ENCODE measurements around the gene ABLIM2. TPM values are rescaled to one million over a fixed set of nuclear protein-coding genes. Genes with fewer than 3 reads are reported as not detected.
A peak's percentile ranks its signal among the peaks of the same experiment; 100 is the strongest.

Gene ABLIM2
- total RNA-seq, 1 experiment from 2014 or later, result 1.0 TPM

GRCh38 chr4:7962609-7963508 lies 195.8 kb downstream of the ABLIM2 start:
- H3K9me3 Mint-ChIP-seq, result no peaks in the 10 kb centered on the region; a peak in 1 of 5 replicates
- Histone ChIP-seq H4K8ac (replicated peaks; ENCODE audit: insufficient read length, low read depth, low read length) (no peak overlapping the region), H3K23me2 (ENCODE audit: insufficient read length, low read depth, low read length, poor library complexity, severe bottlenecking) (peaks cover 2% of the 10 kb centered on the region), H4K91ac (ENCODE audit: insufficient read length, low read depth, low read length) (no peak overlapping the region), H2BK15ac (ENCODE audit: low read depth, low read length) (no peak overlapping the region), H2BK120ac (ENCODE audit: low read depth, low read length, poor library complexity, severe bottlenecking) (no peak overlapping the region), H3K27me3 (ENCODE audit: insufficient read depth, low read length) (no peaks in the 10 kb centered on the region; the same call in 1 of the 2 replicates), H4K20me1 (ENCODE audit: control insufficient read depth, insufficient read depth, insufficient read length) (no peaks in the 10 kb centered on the region), H2BK12ac (ENCODE audit: insufficient read length, low read depth, low read length) (no peak overlapping the region), H3K4me1 (ENCODE audit: insufficient read depth, low read length) (peaks cover 2% of the 10 kb centered on the region; the same call in 1 of the 2 replicates), H3K79me1 (ENCODE audit: insufficient read depth, low read depth, low read length, poor library complexity, severe bottlenecking) (no peaks in the 10 kb centered on the region), H3K4ac (ENCODE audit: low read depth, low read length) (no peak overlapping the region), H3K23ac (ENCODE audit: insufficient read length, low read depth, low read length) (no peak overlapping the region), H3K4me2 (ENCODE audit: insufficient read depth, insufficient read length, low read length) (no peak overlapping the region), H3K18ac (ENCODE audit: insufficient read length, low read depth, low read length) (peak overlapping the region; percentile 15), H2BK5ac (ENCODE audit: insufficient read length, low read length) (no peak overlapping the region), H3K9me3 (ENCODE audit: control insufficient read depth, low read depth, low read length) (no peaks in the 10 kb centered on the region), H3K14ac (ENCODE audit: insufficient read depth, low read length) (no peak overlapping the region), H3T11ph (ENCODE audit: low read length) (no peak overlapping the region), H2AFZ (ENCODE audit: low read length) (no peak overlapping the region), H3K56ac (ENCODE audit: insufficient read length, low read depth, low read length) (no peak overlapping the region), H3K79me2 (ENCODE audit: insufficient read depth, low read length) (no peaks in the 10 kb centered on the region), H2BK20ac (ENCODE audit: low read depth, low read length, poor library complexity, severe bottlenecking) (no peak overlapping the region), H3K27ac (ENCODE audit: insufficient read length, low read depth, low read length) (no peak overlapping the region), H2AK5ac (ENCODE audit: insufficient read length, low read length) (no peak overlapping the region), H3K9ac (ENCODE audit: extremely low read depth, insufficient read length, low read length) (no peak overlapping the region), H4K5ac (ENCODE audit: insufficient read length, low read depth, low read length) (no peak overlapping the region)
- no CpG with 5 or more reads among the region's 17 CpGs for WGBS (ENCODE audit: extremely low coverage, insufficient read length, low lambda C conversion rate)
- H3K4me3 Mint-ChIP-seq, result no peak overlapping the region
- peaks cover 14 to 23% of the 10 kb centered on the region in 2 experiments for H3K4me1 Mint-ChIP-seq
- no peak overlapping the region; a peak in 1 of 7 replicates for H3K27ac Mint-ChIP-seq
- H3K36me3 Mint-ChIP-seq (ENCODE audit: insufficient read depth in 1 of 3, low read depth in 3 of 3), result no peaks in the 10 kb centered on the region
- no peak for DNase-seq
- H3K27me3 Mint-ChIP-seq (ENCODE audit: low read depth), result no peaks in the 10 kb centered on the region; the same call in 1 of the 2 replicates
- no peak for TF ChIP-seq CTCF (conservative IDR thresholded peaks at IDR 0.05)
